ENCODE data around the gene GPX3.

- TF ChIP-seq POLR2A (IDR thresholded peaks at IDR 0.05; ENCODE audit: low read depth, low read length) (no peak), POLR2AphosphoS5 (IDR thresholded peaks at IDR 0.05; ENCODE audit: low read depth, low read length) (no peak)
Measured at GRCh38 chr5:151003503-151003860, 16.9 kb upstream of the GPX3 start.
